Nephron (organoid): ENCODE data around the gene KLHL29.
A peak's percentile ranks its signal among the peaks of the same experiment; 100 is the strongest.

Source experiments
- H3K27ac Mint-ChIP-seq, 3 experiments: 2 replicates each; pipeline ENCODE4 v1.8.0; 2020; ENCODE audit warnings: mixed read lengths in 3 of 3, mild to moderate bottlenecking in 2 of 3, moderate library complexity in 1 of 3
- H3K27me3 Mint-ChIP-seq: 2 replicates; pipeline ENCODE4 v1.8.0; 2021; ENCODE audit warnings: low read depth, mild to moderate bottlenecking, moderate library complexity, mixed read lengths
- H3K36me3 Mint-ChIP-seq: 2 replicates; pipeline ENCODE4 v1.8.0; 2020; ENCODE audit warnings: low read depth, mixed read lengths
- H3K4me1 Mint-ChIP-seq: 2 replicates; pipeline ENCODE4 v1.8.0; 2020; ENCODE audit warnings: mixed read lengths
- H3K4me3 Mint-ChIP-seq, 3 experiments: 2 replicates each; pipeline ENCODE4 v1.8.0; 2020; ENCODE audit warnings: mild to moderate bottlenecking in 3 of 3, mixed read lengths in 3 of 3, moderate library complexity in 2 of 3
- H3K9me3 Mint-ChIP-seq: 2 replicates; pipeline ENCODE4 v1.8.0; 2020; ENCODE audit warnings: mixed read lengths
- CTCF ChIP-seq, 3 experiments: fragments of 200-600 bp; sonication (generic); IDR thresholded peaks; one replicate each; pipeline ENCODE4 v1.5.0; 2021; ENCODE audit warnings: antibody characterized with exemption in 3 of 3; ENCODE audit not compliant: unreplicated experiment in 3 of 3

The KLHL29 gene

GRCh38 chr2:23417310-23417709, 32.3 kb downstream of the KLHL29 start:
- no peak overlapping the region for H3K4me3 Mint-ChIP-seq
- no peaks in the 10 kb centered on the region for H3K36me3 Mint-ChIP-seq
- peak overlapping the region in 2 of 3 experiments; percentile 55 to 87 for H3K27ac Mint-ChIP-seq
- H3K4me1 Mint-ChIP-seq, result peaks cover 28% of the 10 kb centered on the region
- no peak for TF ChIP-seq CTCF (IDR thresholded peaks at IDR 0.05; ENCODE audit: unreplicated experiment in 3 of 3)
- H3K9me3 Mint-ChIP-seq, result no peaks in the 10 kb centered on the region
- no peaks in the 10 kb centered on the region for H3K27me3 Mint-ChIP-seq

GRCh38 chr2:23418056-23418455, 33.1 kb downstream of the KLHL29 start:
- Mint-ChIP-seq H3K4me3 (no peak overlapping the region), H3K4me1 (peaks cover 28% of the 10 kb centered on the region), H3K27me3 (no peaks in the 10 kb centered on the region), H3K27ac (peak overlapping the region; percentile 53 to 87 (median 55)), H3K36me3 (no peaks in the 10 kb centered on the region), H3K9me3 (no peaks in the 10 kb centered on the region)
- TF ChIP-seq CTCF (IDR thresholded peaks at IDR 0.05; ENCODE audit: unreplicated experiment in 3 of 3), result no peak

GRCh38 chr2:23418461-23418911, 33.5 kb downstream of the KLHL29 start:
- no peaks in the 10 kb centered on the region for H3K9me3 Mint-ChIP-seq
- H3K4me1 Mint-ChIP-seq, result peaks cover 28% of the 10 kb centered on the region
- H3K27me3 Mint-ChIP-seq, result no peaks in the 10 kb centered on the region
- no peak for TF ChIP-seq CTCF (IDR thresholded peaks at IDR 0.05; ENCODE audit: unreplicated experiment in 3 of 3)
- H3K27ac Mint-ChIP-seq, result peak overlapping the region; percentile 53 to 87 (median 55)
- no peaks in the 10 kb centered on the region for H3K36me3 Mint-ChIP-seq
- H3K4me3 Mint-ChIP-seq, result no peak overlapping the region

- peaks cover 30% of the 10 kb centered on the region for H3K4me1 Mint-ChIP-seq
- TF ChIP-seq CTCF (IDR thresholded peaks at IDR 0.05; ENCODE audit: unreplicated experiment in 3 of 3), result no peak
- H3K9me3 Mint-ChIP-seq, result no peaks in the 10 kb centered on the region
- no peak overlapping the region for H3K4me3 Mint-ChIP-seq
- peak overlapping the region; percentile 55 to 87 (median 81) for H3K27ac Mint-ChIP-seq
- no peaks in the 10 kb centered on the region for H3K27me3 Mint-ChIP-seq
- H3K36me3 Mint-ChIP-seq, result no peaks in the 10 kb centered on the region
Observed at GRCh38 chr2:23419171-23420090, 34.5 kb downstream of the KLHL29 start.

GRCh38 chr2:23420091-23420839, 35.3 kb downstream of the KLHL29 start:
- TF ChIP-seq CTCF (IDR thresholded peaks at IDR 0.05; ENCODE audit: unreplicated experiment in 3 of 3), result no peak
- Mint-ChIP-seq H3K9me3 (no peaks in the 10 kb centered on the region), H3K4me1 (peaks cover 32% of the 10 kb centered on the region), H3K27me3 (no peaks in the 10 kb centered on the region), H3K36me3 (no peaks in the 10 kb centered on the region), H3K4me3 (no peak overlapping the region), H3K27ac (peak overlapping the region in 2 of 3 experiments; percentile 81 to 82)
